Gastrocnemius medialis (tissue), 4 donors: Measurements from ENCODE around the gene FAM167B.

Experiments used
- POLR2A ChIP-seq, 2 donors: fragments of 450-650 bp; IDR thresholded peaks; one replicate each; pipeline ENCODE4 v1.6.1; 2017; ENCODE audit warnings: antibody characterized with exemption in 2 of 2, mild to moderate bottlenecking in 2 of 2, moderate library complexity in 2 of 2
- TF ChIP-seq, protein P1 (sequence below), 5 experiments: fragments of 450-650 bp in 3 of 5; fragments of 200-600 bp in 2 of 5; sonication (generic) in 2 of 5; IDR thresholded peaks in 4 of 5; conservative IDR thresholded peaks in 1 of 5; 1 replicate in 4 of 5; 2 replicates in 1 of 5; pipeline ENCODE4 v1.5.1; 2016 to 2019; ENCODE audit warnings: antibody characterized with exemption in 5 of 5, mild to moderate bottlenecking in 3 of 5, moderate library complexity in 3 of 5

- TF ChIP-seq, protein P1, sequence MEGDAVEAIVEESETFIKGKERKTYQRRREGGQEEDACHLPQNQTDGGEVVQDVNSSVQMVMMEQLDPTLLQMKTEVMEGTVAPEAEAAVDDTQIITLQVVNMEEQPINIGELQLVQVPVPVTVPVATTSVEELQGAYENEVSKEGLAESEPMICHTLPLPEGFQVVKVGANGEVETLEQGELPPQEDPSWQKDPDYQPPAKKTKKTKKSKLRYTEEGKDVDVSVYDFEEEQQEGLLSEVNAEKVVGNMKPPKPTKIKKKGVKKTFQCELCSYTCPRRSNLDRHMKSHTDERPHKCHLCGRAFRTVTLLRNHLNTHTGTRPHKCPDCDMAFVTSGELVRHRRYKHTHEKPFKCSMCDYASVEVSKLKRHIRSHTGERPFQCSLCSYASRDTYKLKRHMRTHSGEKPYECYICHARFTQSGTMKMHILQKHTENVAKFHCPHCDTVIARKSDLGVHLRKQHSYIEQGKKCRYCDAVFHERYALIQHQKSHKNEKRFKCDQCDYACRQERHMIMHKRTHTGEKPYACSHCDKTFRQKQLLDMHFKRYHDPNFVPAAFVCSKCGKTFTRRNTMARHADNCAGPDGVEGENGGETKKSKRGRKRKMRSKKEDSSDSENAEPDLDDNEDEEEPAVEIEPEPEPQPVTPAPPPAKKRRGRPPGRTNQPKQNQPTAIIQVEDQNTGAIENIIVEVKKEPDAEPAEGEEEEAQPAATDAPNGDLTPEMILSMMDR (IDR thresholded peaks at IDR 0.05 in 4 of 5, conservative IDR thresholded peaks at IDR 0.05 in 1 of 5): no peak
- TF ChIP-seq POLR2A (IDR thresholded peaks at IDR 0.05): no peak
Observed at GRCh38 chr1:32276032-32276782, 29.2 kb downstream of the FAM167B start.
